Erythroblast (primary cell): Measurements from ENCODE around the gene CMKLR1.

Experiments used
- GATA1 ChIP-seq: IDR thresholded peaks from 2 replicates; pipeline ENCODE4 v1.6.1; 2011; ENCODE audit warnings: low read depth, mild to moderate bottlenecking, control low read depth, low read length, moderate library complexity
- POLR2A ChIP-seq: IDR thresholded peaks from 2 replicates; pipeline ENCODE4 v1.6.1; 2011; ENCODE audit warnings: mild to moderate bottlenecking, low read length

GRCh38 chr12:108316176-108317086 is 22.7 kb downstream of the CMKLR1 start:
- TF ChIP-seq POLR2A = no peak
- no peak for TF ChIP-seq GATA1
